Inferior parietal cortex (tissue), 1 donor: ENCODE results near the gene SFMBT2.
A peak's percentile ranks its signal among the peaks of the same experiment; 100 is the strongest.

Experiments used
- DNase-seq: peaks from one replicate; pipeline ENCODE4 v3.0.0-alpha.2; 2016; ENCODE audit errors: extremely low spot score

The SFMBT2 gene

GRCh38 chr10:7264313-7264756, 146.5 kb downstream of the SFMBT2 start:
- no peak for DNase-seq

DNA sequence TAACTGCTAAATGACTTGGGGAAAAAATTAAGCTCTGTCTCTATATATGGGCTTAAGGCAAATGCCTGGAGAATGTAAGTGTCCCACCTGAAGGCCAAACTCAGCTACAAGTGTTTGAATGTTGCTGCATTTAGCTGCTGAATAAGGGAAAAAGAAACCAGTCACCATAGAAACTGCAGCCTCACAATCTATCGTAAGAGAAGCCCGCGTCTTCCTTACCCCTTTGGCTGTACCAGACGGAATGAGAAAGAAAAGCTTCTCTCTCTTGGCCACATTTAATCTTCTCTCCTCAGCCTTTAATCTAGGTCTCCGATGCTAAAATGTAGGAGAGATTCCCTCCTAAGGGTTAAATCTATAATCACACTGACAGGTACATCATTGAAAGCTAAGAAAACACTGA, 147.2 kb downstream of the SFMBT2 start:
- peak; percentile 32 for DNase-seq

- no peak for DNase-seq
Measured at GRCh38 chr10:7261351-7261750, 149.5 kb downstream of the SFMBT2 start.

DNA sequence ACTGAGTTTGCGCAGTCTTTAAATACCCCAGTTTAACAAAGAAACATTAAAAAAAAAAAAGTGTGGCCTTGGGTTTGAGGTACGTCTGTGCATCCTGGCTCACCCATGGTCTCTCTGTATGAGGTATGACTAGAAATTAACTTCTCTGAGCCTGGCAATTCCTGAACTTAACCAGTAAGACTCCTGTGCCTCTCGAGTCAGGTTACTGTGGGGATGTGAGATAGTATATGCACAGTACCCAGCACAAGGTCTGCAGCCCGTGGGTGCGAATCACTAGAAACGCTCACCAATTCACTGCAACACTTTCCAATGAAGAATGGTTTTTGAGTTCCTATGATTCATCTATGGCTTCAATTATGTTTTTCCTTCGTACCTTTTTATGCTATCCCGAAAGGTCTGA, 149.9 kb downstream of the SFMBT2 start:
- DNase-seq = no peak

DNA sequence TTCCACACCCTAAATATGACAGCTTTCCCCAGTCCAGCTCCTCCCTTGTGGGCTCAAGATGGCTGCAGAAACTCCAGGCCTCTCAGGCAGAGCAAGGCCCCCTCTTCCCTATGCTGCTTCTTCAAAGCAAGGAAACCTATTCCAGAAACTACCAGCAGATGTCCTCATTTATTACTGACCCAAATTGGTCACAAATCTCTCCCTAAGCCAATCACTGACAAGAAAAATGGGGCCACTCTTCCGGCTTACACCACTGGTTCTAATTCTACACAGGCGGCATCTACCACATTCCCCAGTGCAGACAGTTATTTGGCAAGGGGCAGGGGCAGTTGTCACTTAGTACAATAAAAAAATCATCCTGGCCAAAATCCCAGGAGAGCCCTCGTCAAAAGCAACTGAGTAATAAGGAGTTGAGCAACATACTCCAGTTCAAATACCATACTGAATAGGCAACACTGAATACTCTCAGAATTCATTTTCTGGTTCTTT, 150.4 kb downstream of the SFMBT2 start:
- peak; percentile 90 for DNase-seq

- no peak for DNase-seq
Measured at GRCh38 chr10:7258948-7259523, 151.8 kb downstream of the SFMBT2 start.

DNA sequence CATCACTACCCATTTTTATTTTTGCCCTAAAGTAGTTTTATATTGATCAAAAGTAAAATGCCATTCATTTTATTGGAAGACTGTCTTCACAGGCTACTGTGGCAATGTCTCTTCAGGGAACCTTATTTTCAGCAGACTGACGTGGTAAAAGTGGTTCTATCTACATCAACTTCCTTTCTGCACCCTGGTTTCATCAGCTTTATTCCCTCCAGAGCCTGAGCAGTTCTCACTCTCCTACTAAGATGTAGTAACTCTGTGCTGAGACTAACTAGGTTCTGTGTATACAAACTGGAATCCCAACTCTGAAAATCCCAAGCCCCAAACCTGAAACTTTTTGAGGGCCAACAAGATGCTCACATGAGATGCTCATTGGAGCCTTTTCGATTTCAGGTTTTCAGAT, 155.3 kb downstream of the SFMBT2 start:
- no peak for DNase-seq

DNA sequence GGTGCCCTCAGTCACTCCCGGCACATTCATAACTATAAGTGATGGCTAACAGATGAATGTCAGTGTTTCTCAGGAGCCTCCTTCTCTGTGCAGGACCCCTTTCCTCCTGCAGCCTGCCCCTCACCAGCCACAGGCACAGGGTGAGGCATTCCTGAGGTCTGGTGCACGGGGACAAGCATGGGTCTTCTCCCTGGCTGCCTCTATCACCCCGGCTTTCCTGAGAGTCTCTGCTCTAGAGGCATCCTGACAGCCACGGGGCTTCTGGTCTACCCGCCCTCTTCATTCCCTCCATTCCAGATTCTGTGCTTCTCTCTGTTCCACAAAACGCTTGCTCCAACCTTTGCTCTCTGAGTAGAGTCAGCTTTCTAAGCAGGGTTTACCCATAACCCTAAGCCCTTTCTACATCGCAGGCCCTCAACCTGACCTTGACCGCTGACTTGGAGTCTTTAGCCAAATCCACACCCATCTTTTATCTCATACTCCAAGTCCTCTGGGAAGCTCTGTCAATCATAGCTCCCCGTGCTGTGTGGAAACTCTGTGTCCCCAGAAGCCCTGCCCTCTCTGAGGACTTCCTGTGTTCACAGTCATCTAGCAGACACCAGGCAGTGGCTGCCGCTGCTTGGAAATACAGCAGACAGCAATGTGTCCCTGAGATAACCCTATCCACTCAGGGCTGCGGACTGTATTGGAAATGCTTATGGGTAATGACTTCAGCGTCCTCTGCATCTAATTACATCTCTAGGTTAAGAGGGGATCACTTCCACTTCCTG, 159.0 kb downstream of the SFMBT2 start:
- DNase-seq = peak; percentile 27

- DNase-seq = no peak
Measured at GRCh38 chr10:7250236-7250635, 160.6 kb downstream of the SFMBT2 start.

GRCh38 chr10:7248585-7249164, 162.2 kb downstream of the SFMBT2 start:
- DNase-seq = no peak

- DNase-seq = no peak
Measured at GRCh38 chr10:7248148-7248547, 162.7 kb downstream of the SFMBT2 start.

DNA sequence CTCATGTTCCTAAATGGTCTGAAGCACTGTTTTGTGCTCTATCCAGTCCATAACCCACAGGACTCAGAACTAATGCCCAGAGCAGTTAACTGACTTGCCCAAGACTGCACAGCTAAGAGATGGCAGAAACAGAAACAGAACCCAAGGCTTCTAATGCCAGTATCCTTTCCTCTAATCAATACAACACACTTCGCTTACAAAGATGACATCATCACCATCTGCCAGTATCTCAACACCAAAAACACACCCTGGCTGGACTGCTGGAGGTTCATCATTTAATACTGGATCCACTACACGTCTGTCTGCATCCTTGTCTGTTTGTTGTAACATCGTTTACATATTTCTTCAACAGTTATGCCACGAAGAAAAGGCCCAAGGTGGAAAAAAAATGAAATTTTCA, 165.3 kb downstream of the SFMBT2 start:
- no peak for DNase-seq

GRCh38 chr10:7243873-7244272, 167.0 kb downstream of the SFMBT2 start:
- no peak for DNase-seq

DNA sequence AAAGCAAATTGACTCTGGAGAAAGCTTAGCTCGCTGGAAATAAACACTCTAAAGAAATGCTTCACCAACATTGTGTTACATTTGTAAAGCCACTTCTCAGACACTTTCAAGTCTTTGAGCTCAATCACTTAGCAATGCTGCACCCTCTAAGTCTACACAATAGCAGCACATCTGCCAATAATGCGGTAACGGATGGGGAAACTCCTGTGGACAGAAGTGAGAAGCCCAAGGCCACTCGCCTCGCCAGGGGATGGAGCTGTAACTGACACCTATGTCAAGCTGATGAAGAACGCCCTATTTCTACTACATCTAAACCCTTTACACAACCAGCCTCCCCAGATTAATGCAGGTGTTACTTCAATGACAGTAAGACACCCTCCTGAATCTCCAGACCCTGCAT, 167.7 kb downstream of the SFMBT2 start:
- DNase-seq = no peak

- DNase-seq = no peak
Measured at GRCh38 chr10:7239312-7239985, 171.4 kb downstream of the SFMBT2 start.

DNA sequence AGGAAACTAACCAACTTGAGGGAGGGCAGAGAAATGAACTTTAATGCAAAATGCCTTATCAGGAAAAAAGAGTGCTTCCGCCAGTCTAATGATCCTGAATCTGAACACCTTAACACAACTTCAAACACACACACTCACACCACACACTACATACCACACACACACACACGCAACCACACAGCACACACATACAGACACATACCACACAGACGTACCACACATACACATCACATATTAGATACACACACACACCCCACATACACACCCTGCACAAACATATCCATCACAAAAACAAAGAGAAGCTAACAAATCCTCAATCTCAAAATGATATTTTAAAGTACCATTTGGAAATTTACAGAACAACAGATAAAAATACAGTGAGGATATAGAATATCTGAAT, 175.5 kb downstream of the SFMBT2 start:
- no peak for DNase-seq

DNA sequence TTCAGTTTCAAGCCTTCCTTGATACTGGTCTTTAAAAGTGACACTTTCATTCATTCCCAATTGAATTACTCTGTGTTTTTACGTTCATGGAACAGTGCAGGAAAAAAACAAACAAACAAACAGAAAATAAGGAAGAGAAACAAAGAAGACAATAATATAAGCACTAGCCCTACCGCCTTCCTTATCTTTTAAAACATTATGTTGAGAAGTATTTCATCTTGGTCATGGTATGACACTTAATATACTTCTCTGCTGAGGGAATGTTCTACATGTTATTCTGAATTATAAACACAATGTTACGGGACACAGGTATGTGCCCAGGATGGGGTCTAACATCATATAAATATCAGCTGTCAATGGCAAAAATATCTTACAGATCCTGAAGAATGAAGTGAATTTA, 176.7 kb downstream of the SFMBT2 start:
- no peak for DNase-seq

- no peak for DNase-seq
Measured at GRCh38 chr10:7233259-7233991, 177.4 kb downstream of the SFMBT2 start.

GRCh38 chr10:7231509-7232414, 179.1 kb downstream of the SFMBT2 start:
- DNase-seq = no peak

DNA sequence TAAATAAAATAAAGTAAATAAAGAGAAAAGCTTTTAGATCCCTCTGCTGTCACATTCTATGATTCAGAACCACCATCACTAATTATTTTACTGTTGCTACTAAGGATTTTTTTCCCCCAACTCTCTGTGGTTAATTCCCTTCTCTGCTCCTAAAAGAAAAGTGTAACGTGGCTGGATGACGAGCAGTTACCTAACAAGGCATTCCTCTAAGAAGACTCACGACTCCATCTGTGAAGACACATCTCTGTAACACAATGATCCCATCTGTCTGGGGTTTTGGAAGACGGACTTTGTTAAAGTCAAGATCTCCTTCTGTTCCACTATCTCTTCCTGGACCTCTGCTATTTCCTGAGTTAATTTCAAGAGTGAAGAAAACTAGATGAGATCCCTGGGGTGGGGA, 179.9 kb downstream of the SFMBT2 start:
- no peak for DNase-seq

GRCh38 chr10:7230036-7230435, 180.8 kb downstream of the SFMBT2 start:
- DNase-seq = no peak
